Activated T-helper 1 cell treated with Interleukin-2 at 50 U/mL for 16 hours (primary cell): ENCODE results near the gene SEMA4G.

ENCODE experiments used
- DNase-seq: peaks from one replicate; pipeline ENCODE4 v3.0.0-alpha.2; 2020; ENCODE audit warnings: low read depth

The SEMA4G gene

DNA sequence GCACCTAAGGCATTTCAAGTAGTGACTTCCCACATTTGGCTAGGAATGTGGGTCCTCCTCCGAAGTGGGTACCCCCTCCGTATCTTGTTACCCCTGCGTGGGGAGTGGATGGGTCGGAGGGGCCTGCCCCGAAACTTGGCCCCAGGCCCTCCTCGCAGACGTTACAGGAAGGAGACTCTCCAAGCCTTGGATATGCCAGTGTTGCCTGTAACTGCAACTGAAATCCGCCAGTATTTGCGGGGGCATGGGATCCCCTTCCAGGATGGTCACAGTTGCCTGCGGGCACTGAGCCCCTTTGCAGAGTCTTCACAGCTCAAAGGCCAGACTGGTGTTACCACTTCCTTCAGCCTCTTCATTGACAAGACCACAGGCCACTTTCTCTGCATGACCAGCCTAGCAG lies 18.9 kb downstream of the SEMA4G start:
- DNase-seq, result no peak

DNA sequence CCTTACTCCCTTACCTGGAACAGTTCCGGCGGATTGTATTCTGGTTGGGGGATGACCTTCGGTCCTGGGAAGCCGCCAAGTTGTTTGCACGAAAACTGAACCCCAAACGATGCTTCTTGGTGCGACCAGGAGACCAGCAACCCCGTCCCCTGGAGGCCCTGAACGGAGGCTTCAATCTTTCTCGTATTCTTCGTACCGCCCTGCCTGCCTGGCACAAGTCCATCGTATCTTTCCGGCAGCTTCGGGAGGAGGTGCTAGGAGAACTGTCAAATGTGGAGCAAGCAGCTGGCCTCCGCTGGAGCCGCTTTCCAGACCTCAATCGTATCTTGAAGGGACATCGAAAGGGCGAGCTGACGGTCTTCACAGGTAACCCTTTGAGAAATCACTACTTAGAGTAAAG lies 19.8 kb downstream of the SEMA4G start:
- no peak for DNase-seq

DNA sequence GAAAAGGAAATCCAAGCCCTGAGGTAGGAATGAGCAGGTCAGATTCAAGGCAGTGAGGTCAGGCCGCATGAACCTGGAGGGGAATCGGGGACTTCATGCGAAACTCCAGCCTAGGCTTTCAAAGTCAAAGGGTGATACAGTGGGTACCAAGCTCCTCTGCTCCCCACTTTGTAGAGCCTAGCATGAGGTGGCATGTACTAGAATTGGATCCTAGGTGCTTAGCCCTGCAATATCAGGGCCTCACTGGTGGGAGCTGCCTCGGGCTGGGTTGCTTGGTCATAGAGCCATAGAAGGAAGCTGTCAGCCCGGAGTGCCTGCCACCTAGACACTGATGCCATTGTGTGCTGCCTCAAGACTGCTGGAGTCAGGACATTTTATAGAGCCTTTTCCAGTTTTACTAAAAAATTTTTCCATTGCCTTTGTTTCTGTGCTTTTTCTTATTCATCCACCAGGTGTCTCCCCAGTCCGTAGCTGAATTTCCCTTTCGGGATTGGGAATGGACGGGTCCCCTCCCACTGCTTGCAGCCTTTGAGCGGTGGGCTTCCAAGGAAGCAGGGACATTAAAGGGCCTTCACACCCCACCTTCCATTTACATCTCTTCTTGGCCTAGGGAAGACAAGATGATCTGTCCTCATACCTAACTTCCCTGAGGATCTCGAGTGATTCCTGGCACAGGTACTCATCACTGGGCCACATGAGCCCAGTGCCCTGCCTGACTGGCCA lies 24.8 kb downstream of the SEMA4G start:
- DNase-seq, result no peak

DNA sequence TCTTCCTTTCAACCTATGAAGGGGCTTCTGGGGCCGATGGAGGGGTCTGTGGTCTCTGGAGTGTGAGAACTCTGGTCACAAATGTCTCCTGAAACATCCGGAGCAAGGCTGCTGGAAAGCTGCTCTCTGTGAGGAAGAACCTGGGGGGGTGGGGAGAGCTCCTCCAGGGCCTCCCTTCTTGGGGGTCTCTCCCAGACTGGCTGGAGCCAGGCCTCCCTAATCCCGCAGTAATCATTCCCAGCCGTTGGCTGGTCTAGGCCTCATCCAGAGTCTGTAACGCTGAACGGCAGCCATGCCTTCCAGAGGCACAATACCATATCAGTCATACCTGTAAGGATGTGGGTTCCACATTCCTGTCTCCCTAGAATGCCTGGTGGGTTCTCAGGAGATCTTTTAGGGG lies 25.9 kb downstream of the SEMA4G start:
- DNase-seq, result no peak

DNA sequence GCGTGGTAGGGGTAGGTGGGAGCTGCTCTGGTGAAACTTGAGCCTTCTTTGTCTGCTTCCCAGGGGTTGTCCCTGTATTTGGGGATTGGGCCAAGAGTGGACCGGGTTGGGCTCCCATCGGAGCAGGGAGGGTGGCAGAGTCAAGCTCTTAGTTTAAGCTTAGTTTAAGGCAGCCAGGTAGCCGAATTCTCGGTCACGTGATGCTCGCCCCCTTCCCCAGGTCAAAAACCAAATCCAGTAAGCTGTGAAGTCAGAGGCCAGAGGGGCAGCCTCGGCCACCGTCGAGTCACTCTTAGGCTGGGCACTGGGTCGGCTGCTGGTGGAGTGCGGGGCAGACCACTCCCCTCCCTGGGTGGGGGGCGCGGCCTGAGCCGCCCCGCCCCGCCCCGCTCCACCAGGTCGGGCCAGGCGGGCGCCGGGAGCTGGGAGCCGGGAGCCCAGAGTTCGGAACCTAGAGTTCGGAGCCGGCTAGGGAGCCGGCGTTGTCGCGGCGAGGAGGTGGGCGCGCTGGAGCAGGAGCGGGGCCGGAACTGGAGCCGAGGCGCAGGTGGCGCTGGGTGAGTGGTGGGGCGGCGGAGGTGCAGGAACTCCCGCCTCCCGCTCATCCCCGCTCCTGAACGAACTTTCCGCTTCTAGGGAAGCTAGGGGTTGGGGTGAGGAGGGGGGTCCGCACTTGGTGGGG lies 27.5 kb downstream of the SEMA4G start:
- peak; percentile 33 for DNase-seq

DNA sequence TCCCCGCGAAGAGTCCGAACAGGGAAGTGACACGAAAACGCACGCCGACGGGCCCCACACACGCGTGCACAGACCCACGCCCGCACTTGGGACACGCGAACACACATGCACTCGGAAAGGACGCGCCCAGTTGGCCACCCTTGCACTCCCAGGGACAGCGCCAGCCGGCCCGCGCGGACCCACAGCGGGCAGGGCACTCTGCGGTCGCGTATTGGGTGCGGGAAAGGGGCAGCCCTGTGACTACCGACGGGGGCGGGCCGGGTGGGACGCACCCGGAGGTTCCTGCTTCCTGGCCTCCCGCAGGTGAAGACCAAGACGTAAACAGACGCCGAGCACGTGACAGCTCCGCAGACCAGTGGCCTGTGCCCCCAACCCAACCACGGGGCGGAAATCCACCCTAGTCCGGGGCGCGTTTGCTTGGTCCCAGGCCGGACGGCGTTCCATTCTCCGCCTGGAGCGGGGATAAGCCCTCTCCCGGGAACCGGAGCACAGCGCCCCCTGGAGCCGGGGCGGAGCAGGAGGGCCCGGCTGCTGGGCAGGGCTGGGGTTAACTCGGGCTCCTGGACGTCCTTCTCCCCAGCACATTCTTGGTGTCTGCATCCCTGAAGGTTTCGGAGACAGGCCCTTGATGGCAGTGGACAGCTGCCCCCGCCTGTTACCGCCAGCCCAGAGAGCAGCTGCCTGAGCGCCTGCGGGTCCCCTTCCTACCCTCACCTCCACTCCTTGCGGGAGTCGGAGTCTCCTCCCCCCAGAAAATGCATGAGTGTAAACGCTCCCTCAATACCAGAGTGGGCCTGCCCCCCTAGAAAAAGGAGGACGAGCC lies 28.3 kb downstream of the SEMA4G start:
- peak; percentile 58 for DNase-seq

DNA sequence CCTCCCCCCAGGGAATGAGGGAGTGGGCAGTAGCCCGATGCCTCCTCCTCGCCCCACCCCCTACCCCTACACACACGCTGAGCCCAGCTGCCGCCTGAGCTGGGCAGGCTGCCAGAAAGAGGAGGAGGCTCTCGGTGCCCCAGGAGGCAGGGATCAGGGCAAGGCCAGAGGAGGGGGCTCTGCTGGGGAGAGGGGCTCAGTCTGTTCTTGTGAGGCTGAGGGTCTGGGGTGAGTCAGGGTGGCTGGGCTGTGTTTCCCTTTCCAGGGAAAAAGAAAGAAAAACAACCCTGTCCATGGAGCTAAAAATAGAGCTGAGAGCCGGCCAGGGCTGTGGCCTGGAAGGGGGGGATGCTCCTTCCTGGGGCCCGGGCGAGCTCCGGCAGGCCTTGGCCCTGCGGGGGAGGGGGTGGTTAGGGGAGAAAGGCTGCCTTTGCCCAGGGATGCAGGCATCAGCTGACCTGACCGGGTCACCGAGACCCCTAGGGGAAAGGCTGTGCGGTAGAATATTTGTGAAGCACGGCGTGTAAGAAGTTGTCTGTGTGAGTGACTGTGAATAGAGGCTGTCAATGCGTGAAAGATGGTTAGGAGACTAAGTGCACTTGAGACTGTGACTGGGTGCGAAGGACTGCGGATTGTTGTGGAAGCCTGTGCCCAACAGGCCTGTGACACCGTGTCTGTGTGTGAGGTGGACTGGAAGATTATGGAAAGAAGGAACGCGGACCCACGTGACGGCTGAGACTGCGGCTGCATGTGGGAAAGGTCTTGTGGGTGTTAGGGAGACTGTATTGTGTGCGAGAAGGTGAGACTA lies 29.1 kb downstream of the SEMA4G start:
- DNase-seq, result peak; percentile 54

DNA sequence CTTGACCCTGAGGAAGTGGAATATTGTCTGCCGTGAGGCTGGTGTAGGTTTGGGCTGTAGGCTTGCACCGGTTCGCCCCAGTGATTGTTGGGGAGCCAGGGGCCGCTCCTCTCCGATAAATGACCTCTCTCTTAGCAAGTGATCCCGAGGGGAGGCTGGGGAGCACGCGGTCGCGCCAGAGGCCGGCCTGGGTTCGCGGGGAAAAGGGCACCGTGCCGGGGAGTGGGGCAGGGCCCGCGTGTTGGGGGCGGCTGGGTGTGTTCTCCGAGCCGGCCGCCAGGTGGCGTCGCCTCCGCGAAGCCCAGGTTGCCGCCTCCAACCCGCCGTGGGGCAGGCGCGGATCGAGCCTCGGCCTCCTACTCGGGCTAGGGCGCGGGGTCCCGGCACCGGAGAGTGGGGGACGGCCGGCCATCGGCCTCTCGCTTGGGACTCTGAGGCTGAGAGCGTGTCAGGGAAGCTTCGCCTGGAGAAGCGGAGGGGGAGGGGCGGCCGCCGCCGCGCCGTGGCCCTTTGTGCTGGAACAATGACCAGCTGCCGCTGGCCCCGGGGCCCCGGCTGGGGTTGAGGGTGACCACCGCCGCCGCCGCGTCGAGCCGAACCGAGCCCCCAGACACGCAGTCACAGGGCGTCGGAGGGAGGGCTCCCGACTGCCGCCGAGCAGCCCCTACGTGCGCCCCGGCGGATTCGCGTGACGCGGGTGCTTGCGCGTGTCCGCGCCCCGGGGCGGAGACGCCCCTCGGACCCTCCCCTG lies 29.9 kb downstream of the SEMA4G start:
- peak; percentile 70 for DNase-seq

DNA sequence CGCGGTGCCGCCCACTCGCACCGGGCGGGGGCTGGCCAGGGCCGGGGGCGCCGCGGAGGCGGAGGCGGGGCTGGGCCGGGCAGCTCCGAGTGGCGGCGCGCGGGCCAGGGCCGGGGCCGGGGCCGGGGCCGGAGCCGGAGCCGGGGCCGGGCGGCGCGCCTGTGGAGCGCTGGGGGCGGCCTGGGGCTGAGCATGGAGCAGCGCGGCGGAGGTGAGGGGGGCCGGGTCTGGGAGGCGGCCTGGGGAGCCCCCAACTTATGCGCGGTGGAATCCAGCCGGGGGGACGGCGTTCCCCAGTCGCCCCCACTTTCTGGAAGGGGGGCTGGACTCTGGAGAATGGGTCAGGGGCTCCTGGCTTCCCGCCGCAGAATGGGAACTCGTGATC lies 30.4 kb downstream of the SEMA4G start, which contains the start of gene LZTS2:
TSS of gene LZTS2 (plus strand) at position 67 of the 385 bp plus-strand sequence. CDS start 2,731 bp downstream, outside the sequence.
- DNase-seq, result no peak

DNA sequence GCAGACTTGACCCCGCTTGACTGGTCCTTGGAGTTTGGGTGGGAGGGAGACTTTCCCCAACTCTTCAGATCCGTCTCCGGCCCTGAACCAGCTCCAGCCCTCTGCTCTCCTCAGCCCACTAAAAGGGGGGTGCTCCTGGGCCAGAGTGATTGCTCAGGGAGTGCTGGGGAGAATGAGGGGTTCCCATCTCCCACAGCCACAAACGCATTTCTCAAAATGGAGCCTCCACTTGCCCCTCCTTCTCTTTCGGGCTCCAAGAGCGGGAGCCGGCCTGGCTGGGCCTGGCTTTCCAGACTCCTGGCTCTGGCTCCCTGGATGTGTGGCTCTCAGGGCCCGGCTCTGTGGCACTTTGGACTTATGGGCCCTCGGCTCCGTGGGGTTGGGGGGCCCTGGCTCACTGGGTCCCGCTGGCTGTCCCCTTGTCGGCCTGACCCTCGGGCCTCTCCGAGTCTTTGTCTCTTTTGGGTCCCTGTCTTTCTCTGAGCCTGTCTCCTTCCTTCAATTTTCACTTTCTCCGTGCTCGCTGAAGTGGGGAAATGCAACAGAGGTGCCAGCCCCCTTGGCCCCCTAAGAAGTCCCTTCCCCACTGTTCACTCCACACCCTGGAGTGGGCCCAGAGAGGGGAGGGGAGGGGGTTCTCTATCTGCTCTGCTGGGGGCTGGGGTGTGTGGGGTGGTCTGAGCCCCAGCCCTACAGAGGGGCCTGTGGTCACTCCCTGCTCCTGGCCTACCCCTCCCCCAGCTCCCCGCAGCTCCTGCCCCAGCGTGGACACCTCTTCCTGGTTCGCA lies 31.0 kb downstream of the SEMA4G start:
- DNase-seq, result no peak

DNA sequence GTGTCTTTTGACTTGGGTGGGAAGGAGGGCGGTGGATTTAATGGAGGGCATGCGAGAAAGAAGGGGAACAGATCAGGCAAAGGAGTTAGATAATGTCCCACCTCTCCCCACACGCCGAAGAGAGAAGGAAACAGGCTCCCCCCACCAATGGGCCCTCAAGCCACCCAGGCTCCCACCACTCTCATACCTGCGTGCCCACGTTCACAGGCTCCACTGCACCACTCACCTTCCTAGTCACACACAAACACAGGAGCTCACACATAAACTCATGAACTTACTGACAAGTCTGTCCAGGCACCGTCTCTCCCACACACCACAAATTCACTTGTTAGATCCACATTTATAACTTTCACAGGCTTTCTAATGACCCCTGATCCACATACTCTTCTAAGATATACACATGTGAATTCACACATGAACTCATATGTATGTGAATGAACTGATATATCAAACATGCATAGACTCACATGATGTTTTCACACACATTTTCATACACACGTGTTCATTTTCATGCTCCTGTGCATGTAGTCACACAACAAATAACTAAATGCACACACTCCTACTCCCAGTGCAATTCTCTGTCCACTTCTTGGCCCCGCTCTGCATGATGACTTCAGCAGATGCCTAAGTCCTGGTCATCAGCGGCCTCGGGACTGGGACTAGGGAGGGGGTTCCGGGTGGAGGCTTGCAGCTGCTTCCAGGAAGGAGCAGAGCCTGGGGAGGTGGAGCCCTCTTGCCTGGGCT lies 31.8 kb downstream of the SEMA4G start:
- no peak for DNase-seq

DNA sequence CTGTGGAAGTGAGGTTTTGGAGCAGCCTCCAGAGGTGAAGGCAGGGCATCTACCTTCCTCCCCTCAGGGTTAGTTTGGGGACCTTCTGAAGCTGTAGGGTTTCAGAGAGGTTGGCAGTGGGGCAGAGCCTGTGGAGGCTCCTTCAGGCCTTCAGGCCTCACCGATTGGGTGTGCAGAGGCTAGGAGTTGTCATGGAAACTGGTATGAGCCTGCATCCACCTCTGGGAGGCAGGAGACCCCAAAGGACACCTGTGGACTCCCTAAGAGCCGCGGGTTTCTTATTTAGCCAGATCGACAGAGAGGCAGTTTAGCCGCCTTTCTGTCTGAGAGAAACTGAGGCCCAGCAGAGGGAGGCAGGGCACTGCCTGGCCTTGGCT lies 32.3 kb downstream of the SEMA4G start:
- DNase-seq, result no peak

DNA sequence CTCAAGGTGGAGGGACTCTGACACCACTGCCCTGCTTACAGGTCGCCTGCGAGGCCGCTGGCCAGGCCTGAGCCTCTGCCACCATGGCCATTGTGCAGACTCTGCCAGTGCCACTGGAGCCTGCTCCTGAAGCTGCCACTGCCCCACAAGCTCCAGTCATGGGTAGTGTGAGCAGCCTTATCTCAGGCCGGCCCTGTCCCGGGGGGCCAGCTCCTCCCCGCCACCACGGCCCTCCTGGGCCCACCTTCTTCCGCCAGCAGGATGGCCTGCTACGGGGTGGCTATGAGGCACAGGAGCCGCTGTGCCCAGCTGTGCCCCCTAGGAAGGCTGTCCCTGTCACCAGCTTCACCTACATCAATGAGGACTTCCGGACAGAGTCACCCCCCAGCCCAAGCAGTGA lies 33.2 kb downstream of the SEMA4G start:
- no peak for DNase-seq

DNA sequence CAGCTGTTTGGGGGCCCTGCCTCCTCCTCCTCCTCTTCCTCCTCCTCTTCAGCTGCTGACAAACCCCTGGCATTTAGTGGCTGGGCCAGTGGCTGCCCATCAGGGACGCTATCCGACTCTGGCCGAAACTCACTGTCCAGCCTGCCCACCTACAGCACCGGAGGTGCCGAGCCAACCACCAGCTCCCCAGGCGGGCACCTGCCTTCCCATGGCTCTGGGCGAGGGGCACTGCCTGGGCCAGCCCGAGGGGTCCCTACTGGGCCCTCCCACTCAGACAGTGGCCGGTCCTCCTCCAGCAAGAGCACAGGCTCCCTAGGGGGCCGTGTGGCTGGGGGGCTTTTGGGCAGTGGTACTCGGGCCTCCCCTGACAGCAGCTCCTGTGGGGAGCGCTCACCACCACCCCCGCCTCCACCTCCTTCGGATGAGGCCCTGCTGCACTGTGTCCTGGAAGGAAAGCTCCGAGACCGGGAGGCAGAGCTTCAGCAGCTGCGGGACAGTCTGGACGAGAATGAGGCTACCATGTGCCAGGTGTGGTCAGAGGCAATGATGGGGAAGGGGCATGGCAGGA lies 34.4 kb downstream of the SEMA4G start:
- no peak for DNase-seq

DNA sequence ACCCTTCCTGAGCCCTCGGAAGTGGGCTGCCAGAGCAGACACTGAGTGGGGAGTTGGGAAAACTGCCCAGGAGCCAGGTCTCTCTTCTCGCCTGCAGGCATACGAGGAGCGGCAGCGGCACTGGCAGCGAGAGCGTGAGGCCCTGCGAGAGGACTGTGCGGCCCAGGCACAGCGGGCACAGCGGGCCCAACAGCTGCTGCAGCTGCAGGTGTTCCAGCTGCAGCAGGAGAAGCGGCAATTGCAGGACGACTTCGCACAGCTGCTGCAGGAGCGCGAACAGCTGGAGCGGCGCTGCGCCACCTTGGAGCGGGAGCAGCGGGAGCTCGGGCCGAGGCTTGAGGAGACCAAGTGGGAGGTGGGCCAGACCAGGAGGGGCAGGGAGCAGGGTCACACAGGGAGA lies 36.1 kb downstream of the SEMA4G start:
- DNase-seq, result no peak

DNA sequence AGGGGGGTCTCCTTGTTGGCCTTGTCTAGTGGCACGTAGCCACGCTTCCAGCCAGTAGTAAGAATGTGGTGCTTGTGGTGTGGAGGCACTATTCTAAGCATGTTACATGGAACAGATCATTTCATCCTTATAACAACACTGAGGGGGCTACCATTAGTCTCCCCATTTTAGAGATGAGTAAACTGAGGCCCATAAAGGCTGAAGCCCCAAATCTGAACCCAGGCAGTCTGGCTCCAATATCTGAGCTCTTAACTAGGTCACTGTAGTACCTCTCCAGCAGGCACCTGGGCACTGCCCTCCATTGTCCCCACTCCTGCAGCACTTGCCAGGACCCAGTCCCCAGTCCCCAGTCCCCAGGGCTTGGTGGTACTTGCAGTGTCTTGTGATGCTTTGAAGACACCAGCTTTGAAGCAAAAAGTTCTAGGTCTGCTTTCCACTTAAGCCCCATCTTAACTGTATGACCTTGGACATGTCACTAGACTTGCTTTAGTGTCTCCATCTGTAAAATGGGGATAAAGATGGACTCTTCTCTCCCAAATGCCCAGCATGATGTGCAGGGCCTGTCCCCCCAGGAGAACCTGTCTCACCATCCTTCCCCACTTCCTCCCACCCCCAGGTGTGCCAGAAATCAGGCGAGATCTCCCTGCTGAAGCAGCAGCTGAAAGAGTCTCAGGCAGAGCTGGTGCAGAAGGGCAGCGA lies 36.7 kb downstream of the SEMA4G start:
- DNase-seq, result no peak

DNA sequence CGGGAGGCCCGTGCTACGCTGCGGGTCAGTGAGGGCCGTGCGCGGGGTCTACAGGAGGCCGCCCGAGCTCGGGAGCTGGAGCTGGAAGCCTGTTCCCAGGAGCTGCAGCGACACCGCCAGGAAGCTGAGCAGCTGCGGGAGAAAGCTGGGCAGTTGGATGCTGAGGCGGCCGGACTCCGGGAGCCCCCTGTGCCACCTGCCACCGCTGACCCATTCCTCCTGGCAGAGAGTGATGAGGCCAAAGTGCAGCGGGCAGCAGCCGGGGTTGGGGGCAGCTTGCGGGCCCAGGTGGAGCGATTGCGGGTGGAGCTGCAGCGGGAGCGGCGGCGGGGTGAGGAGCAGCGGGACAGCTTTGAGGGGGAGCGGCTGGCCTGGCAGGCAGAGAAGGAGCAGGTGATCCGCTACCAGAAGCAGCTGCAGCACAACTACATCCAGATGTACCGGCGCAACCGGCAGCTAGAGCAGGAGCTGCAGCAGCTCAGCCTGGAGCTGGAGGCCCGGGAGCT lies 37.3 kb downstream of the SEMA4G start:
- DNase-seq, result no peak

DNA sequence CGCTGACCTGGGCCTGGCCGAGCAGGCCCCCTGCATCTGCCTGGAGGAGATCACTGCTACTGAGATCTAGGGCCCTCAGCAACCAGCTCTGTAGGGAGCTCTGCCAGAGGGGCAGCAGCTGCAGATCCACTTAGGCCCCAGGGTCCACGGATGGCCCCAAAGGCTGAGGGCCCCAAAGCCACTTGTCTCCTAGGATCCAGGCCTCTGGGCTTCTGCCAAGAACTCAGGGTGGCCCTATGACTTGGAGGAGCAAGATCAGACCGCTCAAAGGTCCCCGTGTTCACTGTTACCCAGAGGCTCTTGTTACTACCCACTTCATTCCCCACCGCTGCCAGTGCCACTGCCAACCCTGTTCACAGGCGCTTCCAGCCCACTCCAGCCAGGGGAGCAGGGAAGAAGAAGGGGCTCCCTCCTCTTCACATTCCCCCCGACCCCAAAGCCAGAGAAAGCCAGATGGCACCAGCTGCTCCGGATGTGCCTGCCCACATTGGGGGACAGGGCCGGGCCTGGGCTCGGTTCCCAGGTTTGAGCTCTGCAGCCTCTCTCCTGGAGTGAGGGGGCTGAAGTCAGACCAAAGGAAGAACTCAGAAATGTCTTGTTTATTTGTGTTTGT lies 37.9 kb downstream of the SEMA4G start:
- no peak for DNase-seq
